NCI-H1694 treated with DMSO at 0.1 percent for 48 hours (cell line): ENCODE data around the gene DISP3.

Source experiments
- DNase-seq: peaks from one replicate; lab custom pipeline; 2025; lab: John Stamatoyannopoulos, UW

Gene DISP3

GRCh38 chr1:11515368-11516300 is 36.7 kb downstream of the DISP3 start:
- no peak for DNase-seq

- no peak for DNase-seq
These were observed 38.1 kb downstream of the DISP3 start for GRCh38 chr1:11516961-11517635.

DNA sequence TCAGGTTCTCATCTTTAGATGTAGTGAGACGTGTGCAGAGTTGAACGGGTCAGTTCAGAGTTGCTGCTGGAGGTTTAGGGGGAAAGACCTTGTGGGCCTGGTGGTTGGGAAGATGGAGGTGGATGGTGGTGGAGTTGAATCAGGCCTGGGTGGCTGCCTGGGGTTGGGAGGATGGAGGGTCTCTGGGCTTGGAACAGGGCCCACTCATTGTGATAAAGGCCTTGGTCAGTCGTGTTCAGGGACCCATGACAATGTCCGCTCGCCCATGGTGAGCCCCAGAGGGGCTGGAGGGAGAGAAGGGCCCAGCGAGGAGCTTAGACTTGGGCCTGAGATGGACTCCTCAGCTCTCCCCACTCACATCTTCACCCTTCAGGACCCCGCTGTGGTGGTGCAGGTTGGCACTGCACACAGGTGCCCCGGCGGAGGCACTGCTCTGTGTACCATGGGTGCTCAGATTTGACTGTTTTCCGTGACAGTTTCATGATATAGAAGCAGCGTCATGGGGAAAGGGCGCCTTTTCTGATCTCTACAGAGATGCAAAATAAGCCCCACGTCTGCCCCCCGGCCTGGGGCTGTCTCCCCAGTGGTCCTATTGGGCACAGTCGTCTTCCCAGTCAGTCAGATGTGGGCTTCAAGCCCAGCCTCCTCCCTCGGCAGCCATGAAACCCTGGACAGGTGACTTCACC is 39.2 kb downstream of the DISP3 start:
- no peak for DNase-seq

- DNase-seq = no peak
These were observed 40.1 kb downstream of the DISP3 start for GRCh38 chr1:11518791-11519628.

- DNase-seq = no peak
These were observed 40.7 kb downstream of the DISP3 start for GRCh38 chr1:11519629-11520031.

DNA sequence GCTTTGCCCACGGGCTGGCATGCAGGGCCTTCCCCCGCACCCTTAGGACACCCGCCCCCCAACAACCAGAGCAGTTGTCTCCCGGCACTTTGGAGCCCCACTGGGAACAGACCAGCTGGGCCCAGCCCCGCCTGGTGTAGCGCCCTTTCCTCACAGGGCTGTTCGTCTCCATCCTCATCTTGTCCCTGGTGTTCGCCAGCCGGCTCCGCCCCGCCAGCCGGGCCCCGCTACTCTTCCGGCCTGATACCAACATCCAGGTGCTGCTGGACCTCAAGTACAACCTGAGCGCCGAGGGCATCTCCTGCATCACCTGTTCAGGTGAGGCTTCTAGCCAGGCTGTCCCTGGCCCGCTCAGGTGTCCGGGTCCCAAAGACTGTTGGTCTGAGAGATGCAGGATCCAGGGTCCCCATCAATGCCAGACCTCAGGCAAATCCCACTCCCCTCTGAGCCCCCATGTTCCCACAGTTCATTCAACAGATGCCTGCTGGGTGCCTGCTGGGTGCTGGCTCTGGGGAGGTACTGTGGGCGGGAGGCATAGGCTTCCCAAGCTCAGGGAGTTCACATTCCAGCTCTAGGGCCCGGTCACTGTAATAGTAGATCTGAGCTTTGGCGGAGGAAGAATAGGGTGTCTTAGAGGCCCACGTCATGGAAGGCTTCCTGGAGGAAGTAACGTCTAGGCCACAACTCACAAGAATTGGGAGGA is 41.7 kb downstream of the DISP3 start:
- no peak for DNase-seq

GRCh38 chr1:11521582-11522399 is 42.8 kb downstream of the DISP3 start:
- DNase-seq = no peak

- DNase-seq = no peak
These were observed 43.7 kb downstream of the DISP3 start for GRCh38 chr1:11522400-11523235.

DNA sequence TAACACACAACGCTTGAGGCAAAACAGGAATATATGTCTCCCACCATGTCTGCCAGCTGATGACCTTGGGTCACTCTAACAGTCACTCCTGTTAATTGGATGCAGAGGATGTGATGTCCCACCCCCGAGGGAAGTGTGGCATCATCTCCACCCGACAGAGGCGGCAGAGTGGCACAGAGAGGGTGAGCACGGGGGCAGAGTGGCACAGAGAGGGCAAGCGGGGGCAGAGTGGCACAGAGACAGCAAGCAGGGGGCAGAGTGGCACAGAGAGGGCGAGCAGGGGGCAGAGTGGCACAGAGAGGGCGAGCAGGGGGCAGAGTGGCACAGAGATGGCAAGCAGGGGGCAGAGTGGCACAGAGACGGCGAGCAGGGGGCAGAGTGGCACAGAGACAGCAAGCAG is 44.3 kb downstream of the DISP3 start:
- DNase-seq = no peak

DNA sequence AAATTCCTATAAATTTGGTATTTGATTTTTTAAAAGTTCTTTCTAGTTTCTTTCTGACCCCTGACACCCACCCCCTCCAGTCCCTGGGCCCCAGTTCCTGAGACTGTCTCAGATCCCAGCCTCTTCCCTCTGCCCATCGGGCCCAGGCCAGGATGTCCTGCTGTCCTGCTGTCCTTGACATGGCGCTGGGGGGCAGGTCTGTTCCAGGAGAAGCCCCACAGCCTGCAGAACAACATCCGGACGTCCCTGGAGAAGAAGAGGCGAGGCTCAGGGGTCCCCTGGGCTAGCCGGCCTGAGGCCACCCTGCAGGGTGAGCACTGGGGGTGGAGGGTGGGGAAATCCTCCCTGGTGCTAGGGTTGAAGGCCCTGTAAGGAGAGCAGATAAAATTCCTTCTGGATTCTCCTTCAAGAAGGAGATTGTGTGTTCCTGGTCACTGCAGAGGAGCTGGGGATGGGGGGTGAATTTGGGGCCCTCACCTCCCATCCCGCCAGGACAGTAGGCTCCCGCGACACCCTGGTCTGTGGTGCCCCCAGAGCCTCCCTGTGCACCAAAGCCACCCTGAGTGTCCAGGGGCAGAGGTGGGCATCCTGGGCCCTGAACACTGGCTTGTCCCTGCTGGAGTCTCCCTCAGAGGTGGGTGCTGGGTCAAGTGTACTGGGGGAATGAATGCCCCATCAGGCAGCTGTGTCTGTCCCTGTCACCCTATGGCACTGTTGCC is 45.0 kb downstream of the DISP3 start:
- no peak for DNase-seq

- no peak for DNase-seq
These were observed 45.7 kb downstream of the DISP3 start for GRCh38 chr1:11524465-11525150.

GRCh38 chr1:11525151-11525505 is 46.2 kb downstream of the DISP3 start:
- no peak for DNase-seq

- no peak for DNase-seq
These were observed 46.6 kb downstream of the DISP3 start for GRCh38 chr1:11525516-11525915.

DNA sequence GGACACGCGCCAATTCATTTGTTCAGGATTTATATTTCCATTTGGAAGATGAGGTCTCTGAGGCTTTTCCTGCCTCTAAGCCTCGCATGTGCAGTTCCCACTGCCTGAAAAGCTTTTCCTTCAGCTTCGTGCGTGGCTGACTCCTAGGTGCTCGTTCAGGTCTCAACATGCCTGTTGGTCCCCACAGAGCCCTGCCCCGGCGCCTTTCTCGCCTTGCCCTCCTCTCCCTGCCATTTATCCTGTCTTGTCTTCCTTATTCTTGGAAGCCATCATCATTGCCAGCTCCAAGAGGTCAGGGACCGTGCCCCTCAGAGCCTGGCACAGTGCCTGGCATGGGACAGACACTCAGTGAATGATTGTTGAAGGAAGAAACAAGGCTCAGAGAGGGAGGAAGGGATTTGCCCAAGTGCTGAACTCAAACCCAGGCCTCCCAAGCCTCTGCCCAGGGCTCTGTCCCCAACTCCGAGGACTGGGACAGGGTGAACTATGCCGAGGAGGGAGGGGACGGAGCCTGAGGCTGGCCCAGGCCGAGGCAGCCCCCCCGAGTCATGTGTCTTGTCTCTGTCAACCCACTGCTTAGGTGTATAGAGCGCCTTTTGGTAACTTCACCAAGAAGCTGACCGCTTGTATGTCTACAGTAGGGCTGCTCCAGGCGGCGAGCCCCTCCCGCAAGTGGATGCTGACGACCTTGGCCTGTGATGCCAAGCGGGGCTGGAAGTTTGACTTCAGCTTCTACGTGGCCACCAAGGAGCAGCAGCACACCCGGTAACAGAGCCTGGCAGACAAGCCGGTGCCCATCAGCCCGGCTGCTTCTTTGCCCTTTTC is 47.3 kb downstream of the DISP3 start:
- no peak for DNase-seq

GRCh38 chr1:11527541-11528452 is 48.8 kb downstream of the DISP3 start:
- no peak for DNase-seq

DNA sequence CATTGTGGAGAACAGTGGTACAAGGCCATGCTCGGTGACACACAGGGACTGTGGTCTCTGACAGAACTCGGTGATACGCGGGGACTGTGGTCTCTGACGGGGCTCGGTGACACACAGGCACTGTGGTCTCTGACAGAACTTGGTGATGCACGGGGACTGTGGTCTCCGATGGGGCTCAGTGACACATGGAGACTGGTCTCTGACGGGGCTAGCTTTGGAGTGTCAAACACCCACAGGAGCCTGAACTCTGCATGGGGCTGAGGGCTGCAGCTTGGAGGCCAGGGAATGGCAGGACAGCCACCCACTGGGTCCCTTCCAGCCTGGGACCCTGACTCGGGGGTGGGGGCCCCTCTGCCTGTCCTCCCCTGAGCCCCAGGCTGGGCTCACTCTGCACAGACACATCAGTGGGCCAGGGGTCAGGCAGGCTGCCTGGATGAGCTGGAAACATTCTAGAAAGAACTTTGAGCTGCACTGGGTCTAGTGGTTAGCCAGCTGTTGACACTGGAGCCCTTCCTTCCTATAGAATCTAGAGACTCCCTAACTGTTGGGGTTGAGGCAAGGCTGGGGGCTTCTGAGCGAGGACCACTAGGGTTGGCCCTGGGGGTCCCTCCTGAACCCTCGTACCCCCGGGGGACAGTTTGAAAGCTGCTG is 49.8 kb downstream of the DISP3 start:
- DNase-seq = no peak
